LNCAP (cell line): ENCODE measurements around the gene JPT2.

ENCODE experiments used
- TF ChIP-seq, protein P1 (sequence below): fragments of 450-650 bp; IDR thresholded peaks from 2 replicates; pipeline ENCODE4 v1.5.1; 2017; ENCODE audit warnings: mild to moderate bottlenecking

The JPT2 gene

DNA sequence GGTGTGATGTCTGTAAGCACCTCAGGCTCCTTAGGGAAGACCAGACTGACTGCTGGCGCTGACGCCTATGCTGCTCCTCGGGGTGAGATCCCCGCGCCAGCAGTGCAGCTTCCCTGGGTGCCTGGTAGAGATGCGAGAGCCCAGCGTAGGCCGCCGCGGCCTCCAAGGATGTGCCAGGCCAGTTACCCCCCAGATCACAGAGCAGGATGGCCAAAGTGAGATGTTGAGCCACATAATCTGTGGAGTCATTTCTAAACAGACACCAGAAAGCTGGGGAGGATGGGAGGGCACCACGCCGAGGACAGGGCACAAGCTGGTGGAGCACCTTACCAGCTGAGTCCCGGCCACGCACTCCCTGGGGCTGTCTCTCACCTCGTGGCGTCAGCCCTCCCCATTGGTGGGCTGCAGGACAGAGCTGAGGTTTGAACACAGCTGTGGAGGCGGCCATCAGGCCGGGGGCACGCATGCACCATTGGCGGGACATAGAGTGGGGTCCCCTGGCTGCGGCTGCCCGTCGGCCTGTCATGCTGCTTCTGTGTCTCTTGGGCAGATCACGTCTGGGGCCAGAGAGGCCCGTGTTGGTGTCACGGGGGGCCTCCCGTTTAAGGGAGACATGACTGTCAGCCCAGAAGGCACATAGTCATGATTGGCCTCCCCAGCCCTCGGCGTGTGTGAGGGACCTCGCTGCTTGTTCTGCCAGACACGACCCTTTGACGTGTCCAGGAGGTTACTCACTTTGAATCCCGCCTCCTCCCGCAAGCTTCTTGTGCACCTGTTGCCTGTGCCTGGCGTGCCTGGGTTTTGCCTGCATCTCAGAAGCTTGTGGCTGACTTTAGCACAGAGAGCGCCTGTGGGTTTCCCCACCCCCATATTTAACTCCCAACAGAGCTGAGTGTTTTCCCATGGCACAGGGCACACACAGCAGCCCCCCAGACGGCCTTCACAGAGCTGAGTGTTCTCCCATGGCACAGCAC lies 49.9 kb downstream of the JPT2 start:
- TF ChIP-seq, protein P1, sequence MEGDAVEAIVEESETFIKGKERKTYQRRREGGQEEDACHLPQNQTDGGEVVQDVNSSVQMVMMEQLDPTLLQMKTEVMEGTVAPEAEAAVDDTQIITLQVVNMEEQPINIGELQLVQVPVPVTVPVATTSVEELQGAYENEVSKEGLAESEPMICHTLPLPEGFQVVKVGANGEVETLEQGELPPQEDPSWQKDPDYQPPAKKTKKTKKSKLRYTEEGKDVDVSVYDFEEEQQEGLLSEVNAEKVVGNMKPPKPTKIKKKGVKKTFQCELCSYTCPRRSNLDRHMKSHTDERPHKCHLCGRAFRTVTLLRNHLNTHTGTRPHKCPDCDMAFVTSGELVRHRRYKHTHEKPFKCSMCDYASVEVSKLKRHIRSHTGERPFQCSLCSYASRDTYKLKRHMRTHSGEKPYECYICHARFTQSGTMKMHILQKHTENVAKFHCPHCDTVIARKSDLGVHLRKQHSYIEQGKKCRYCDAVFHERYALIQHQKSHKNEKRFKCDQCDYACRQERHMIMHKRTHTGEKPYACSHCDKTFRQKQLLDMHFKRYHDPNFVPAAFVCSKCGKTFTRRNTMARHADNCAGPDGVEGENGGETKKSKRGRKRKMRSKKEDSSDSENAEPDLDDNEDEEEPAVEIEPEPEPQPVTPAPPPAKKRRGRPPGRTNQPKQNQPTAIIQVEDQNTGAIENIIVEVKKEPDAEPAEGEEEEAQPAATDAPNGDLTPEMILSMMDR, result no peak

DNA sequence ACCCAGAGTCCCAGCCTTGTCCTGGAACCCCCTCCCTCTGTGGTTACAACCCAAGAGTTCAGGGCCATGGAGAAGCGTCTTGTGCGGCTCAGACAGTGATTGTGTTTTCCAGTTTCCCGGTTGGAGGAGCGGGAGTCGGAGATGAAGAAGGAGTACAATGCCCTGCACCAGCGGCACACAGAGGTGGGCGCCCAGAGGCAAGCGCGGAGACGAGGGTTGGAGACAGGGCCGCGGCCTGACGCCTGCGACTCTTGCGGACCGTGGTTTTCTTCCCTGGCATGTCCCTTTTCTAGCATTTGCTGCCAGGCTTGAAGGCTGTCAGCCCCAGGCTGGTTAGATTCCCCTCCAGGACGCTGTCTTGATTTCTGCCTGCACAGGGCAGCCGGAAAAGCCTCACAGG lies 50.9 kb downstream of the JPT2 start:
- TF ChIP-seq, protein P1, result no peak

DNA sequence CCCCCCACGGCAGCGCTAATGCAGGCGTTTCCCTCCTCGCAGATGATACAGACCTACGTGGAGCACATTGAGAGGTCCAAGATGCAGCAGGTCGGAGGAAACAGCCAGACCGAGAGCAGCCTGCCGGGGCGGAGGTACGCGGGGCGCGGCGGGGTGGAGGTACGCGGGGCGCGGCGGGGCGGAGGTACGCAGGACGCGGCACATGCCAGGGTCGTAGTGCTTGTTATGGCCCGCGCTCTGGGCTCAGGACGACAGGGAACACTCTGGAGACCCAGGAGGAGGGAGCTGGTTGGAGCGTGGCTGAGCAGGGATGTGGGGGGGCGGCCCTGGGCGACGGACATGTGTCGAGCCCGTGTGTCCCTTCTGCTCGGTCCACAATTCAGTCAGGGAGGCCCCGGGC lies 51.4 kb downstream of the JPT2 start:
- TF ChIP-seq, protein P1, result no peak

DNA sequence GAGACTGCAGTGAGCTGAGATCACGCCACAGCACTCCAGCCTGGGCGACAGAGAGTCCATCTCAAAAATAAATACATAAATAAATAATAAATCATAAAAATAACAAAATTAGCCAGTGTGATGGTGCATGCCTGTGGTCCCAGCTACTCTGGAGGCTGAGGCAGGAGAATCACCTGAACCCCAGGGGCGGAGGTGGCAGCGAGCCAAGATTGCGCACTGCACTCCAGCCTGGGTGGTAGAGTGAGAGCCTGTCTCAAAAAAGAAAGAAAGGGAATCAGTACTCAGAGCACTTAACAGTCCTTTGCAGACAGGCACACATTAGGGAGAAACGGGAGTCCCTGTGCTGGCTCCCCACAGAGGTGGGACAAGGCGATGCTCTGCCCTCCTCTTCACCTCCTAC lies 53.0 kb downstream of the JPT2 start:
- TF ChIP-seq, protein P1, result no peak

DNA sequence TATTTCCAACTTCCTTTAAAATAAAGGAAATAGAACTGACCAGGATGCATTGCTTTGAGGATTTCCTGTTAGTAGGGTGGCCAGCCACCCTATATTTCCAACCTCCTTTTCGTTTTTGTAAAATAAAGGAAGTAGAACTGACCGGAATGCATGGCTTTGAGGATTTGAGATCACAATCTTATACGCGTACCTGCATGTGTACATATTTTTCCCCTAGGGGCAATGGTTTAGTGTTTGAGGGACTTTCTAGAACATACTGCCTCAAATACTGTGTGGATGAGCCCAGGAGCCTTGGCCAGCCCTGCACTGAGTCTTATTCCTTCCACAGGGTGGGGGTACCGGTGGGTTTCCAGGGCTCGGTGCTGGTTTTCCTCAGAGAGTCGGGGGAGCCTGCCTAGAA lies 53.5 kb downstream of the JPT2 start:
- TF ChIP-seq, protein P1, result no peak

DNA sequence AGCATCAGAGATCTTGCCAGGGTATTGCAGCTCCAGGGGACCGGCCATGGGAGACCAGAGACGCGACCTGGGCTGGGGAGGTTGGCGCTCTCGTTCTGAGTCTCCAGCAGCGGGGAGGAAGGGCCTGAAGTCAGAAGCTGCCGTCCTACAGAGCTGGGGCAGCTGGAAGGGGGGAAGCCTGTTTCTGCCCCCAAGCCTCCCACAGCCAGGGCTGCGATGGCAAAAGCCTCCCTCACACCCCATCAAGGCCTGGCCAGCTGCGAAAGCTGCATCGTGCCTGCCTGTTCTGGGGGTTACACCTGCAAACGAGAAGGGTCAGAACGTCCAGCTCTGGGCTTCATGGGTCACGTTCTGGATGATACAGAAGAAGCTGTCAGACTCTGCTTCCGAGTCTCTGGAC lies 54.0 kb downstream of the JPT2 start:
- TF ChIP-seq, protein P1, result no peak

DNA sequence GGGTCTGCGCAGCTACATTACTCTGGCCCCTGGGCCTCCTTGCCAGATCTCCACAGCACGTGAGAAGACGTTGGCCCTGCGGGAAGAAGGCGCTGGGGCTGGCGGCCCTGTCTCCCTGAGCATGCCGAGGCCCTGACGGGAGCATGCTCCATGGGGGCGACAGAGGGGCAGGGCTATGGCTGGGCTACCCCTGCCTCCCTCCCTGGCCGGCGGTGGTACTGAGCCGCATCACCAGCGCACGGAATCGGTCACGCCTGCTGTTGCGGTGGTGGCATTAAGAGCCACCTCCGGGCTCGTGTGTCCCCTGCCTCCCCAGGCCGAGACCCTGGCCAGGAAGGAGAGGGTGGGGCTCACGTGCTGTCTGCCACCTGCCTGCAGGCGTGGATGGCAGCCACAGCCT lies 56.0 kb downstream of the JPT2 start:
- TF ChIP-seq, protein P1, result no peak
